Measurements from ENCODE around the gene RSL1D1. TPM values are rescaled to one million over a fixed set of nuclear protein-coding genes. Genes with fewer than 3 reads are reported as not detected.
"Not testable (repeated sequence)": the region's sequence is repeated elsewhere in the genome, so short reads cannot be mapped to it uniquely, and the experiment has no call there.

RSL1D1 gene
- total RNA-seq, 3 donors from 2014 or later = 81.9 to 116 (median 82.0) TPM

DNA sequence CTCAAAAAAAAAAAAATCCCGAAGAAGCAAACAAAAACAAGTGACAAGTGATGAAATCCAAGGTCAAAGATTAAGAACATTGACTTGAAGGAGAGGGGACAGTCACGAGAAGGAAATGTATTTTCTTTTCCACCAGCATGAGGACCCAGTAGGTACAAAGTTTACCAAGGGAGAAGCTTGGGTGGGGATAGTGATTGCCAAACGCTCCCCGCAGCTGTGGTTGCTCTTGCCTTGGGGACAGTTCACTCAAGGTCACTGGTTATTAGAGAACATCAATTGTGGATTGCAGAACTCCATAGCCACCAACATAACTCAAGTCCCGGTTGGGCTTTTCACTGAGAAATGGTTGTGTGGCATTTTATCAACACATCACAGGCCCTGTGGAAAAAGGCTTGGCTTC, 27.0 kb downstream of the RSL1D1 start:
- no peaks in the 10 kb centered on the region for H3K9me3 ChIP-seq
- no peaks in the 10 kb centered on the region for H3K36me3 ChIP-seq (ENCODE audit: low read depth)
- H3K4me1 ChIP-seq (ENCODE audit: low read depth) = no peaks in the 10 kb centered on the region
- DNase-seq = peak in 1 of 3 donors; percentile 30
- intact Hi-C loops (cut with DNase I, micrococcal nuclease) = no loop called here
- H3K4me3 ChIP-seq = no peak overlapping the region
- ATAC-seq = peak; percentile 74
- TF ChIP-seq, protein P1, sequence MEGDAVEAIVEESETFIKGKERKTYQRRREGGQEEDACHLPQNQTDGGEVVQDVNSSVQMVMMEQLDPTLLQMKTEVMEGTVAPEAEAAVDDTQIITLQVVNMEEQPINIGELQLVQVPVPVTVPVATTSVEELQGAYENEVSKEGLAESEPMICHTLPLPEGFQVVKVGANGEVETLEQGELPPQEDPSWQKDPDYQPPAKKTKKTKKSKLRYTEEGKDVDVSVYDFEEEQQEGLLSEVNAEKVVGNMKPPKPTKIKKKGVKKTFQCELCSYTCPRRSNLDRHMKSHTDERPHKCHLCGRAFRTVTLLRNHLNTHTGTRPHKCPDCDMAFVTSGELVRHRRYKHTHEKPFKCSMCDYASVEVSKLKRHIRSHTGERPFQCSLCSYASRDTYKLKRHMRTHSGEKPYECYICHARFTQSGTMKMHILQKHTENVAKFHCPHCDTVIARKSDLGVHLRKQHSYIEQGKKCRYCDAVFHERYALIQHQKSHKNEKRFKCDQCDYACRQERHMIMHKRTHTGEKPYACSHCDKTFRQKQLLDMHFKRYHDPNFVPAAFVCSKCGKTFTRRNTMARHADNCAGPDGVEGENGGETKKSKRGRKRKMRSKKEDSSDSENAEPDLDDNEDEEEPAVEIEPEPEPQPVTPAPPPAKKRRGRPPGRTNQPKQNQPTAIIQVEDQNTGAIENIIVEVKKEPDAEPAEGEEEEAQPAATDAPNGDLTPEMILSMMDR (IDR thresholded peaks at IDR 0.05) = no peak

DNA sequence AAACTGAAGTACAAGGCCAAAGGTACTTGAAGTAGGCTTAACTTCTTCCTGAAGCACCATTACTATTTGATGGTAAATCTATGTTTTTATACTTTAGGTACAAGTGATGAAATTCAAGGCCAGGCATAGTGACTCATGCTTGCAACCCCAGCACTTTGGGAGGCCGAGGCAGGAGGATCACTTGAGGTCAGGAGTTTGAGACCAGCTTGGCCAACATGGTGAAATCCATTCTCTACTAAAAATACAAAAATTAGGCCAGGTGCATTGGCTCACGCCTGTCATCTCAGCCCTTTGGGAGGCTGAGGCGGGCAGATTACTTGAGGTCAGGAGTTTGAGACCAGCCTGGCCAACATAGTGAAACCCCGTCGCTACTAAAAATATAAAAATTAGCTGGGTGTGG, 27.7 kb downstream of the RSL1D1 start:
- intact Hi-C loops (cut with DNase I, micrococcal nuclease); H3K36me3 ChIP-seq (ENCODE audit: low read depth); H3K4me3 ChIP-seq; DNase-seq; H3K9me3 ChIP-seq; H3K4me1 ChIP-seq (ENCODE audit: low read depth); ATAC-seq: not testable (repeated sequence)

DNA sequence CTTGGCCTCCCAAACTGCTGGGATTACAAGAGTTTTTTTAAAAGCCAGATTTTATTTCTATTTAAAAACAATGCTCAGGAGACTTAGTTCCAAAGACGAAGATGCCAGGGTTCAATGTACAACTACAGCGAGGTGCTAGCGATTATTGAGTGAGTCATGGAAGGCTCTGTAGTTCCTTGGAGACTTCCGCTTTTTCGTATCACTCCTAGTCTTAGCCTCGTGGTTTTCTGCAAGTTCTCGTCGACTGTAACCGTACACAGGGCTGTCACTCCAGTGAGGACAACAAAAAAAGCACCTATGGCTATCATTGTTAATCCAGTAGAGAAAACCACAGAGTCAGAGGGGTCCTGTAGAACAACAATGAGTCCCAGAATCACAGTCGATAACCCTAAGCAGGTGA, 31.5 kb downstream of the RSL1D1 start:
- H3K4me1 ChIP-seq (ENCODE audit: low read depth) = no peaks in the 10 kb centered on the region
- H3K9me3 ChIP-seq = no peaks in the 10 kb centered on the region
- intact Hi-C loops (cut with DNase I, micrococcal nuclease) = no loop called here
- TF ChIP-seq, protein P1 (IDR thresholded peaks at IDR 0.05) = no peak
- ATAC-seq (peak; percentile 23), DNase-seq (no peak)
- no peak overlapping the region for H3K4me3 ChIP-seq
- no peaks in the 10 kb centered on the region for H3K36me3 ChIP-seq (ENCODE audit: low read depth)

DNA sequence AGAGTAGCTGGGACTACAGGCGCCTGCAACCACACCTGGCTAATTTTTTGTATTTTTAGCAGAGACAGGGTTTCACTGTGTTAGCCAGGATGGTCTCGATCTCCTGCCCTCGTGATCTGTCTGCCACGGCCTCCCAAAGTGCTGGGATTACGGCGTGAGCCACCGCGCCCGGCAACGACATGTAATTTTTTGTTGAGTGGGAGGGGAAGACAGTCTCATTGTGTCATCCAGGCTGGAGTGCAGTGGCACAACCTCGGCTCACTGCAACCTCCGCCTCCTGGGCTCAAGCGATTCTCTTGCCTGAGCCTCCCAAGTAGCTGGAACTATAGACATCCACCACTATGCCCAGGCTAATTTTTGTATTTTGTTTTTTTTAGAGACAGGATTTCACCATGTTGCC, 32.4 kb downstream of the RSL1D1 start:
- H3K4me1 ChIP-seq (ENCODE audit: low read depth); ATAC-seq; H3K9me3 ChIP-seq; intact Hi-C loops (cut with DNase I, micrococcal nuclease); DNase-seq; H3K4me3 ChIP-seq; H3K36me3 ChIP-seq (ENCODE audit: low read depth): not testable (repeated sequence)

DNA sequence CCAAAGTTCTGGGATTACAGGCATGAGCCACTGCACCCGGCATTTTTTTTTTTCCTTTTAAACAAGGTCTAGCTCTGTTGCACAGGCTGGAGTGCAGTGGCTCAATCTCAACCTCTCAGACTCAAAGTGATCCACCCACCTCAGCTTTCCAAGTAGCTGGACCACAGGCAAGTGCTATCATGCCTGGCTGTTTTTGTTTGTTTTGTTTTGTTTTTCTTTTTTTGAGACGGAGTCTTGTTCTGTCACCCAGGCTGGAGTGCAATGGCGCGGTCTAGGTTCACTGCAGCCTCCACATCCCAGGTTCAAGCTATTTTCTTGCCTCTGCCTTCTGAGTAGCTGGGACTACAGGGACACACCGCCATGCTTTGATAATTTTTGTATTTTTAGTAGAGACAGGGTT, 35.2 kb downstream of the RSL1D1 start:
- ATAC-seq (no peak), DNase-seq (no peak)
- H3K36me3 ChIP-seq (ENCODE audit: low read depth) = no peaks in the 10 kb centered on the region
- intact Hi-C loops (cut with DNase I, micrococcal nuclease) = no loop called here
- H3K9me3 ChIP-seq = no peaks in the 10 kb centered on the region
- H3K4me3 ChIP-seq = no peak overlapping the region
- TF ChIP-seq, protein P1 (IDR thresholded peaks at IDR 0.05) = no peak
- peaks cover 3% of the 10 kb centered on the region for H3K4me1 ChIP-seq (ENCODE audit: low read depth)

DNA sequence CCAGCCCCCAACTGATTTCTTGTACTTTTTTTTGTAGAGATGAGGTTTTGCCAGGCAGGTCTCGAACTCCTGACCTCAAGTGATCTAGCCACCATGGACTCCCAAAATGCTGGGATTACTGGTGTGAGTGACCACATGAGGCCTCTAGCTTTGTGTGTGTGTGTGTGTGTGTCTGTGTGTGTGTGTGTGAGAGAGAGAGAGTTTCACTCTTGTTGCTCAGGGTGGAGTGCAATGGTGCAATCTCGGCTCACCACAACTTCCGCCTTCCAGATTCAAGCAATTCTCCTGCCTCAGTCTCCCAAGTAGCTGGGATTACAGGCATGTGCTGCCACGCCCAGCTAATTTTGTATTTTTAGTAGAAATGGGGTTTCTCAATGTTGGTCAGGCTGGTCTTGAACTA, 36.5 kb downstream of the RSL1D1 start:
- DNase-seq; H3K9me3 ChIP-seq; intact Hi-C loops (cut with DNase I, micrococcal nuclease); H3K4me3 ChIP-seq; H3K36me3 ChIP-seq (ENCODE audit: low read depth); H3K4me1 ChIP-seq (ENCODE audit: low read depth): not testable (repeated sequence)
- ATAC-seq = peak; percentile 25

DNA sequence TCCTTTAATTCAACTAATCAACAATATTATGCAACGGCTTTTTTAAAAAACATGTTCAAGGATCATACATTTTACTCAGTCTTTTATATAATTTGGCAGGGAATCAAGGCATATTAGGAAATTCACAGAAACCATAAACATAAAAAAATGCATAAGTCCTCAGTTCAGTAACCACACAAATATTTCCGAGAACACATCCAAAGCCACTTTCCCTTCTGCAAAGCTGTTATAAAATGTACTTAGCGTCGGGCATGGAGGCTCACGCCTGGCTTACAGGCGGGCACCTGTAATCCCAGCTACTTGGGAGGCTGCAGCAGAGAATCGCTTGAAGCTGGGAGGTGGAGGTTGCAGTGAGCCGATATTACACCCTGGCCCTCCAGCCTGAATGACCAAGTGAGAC, 44.6 kb downstream of the RSL1D1 start:
- DNase-seq (no peak), ATAC-seq (no peak)
- TF ChIP-seq, protein P1 (IDR thresholded peaks at IDR 0.05) = no peak
- H3K4me3 ChIP-seq = no peak overlapping the region
- no peaks in the 10 kb centered on the region for H3K9me3 ChIP-seq
- intact Hi-C loops (cut with DNase I, micrococcal nuclease) = no loop called here
- no peaks in the 10 kb centered on the region for H3K36me3 ChIP-seq (ENCODE audit: low read depth)
- no peaks in the 10 kb centered on the region for H3K4me1 ChIP-seq (ENCODE audit: low read depth)

Data from mucosa of descending colon (tissue), 3 donors.